NCI-H1092 treated with DMSO at 0.1 percent for 48 hours (cell line): Measurements from ENCODE around the gene KRTAP9-6.
"Not testable (repeated sequence)": the region's sequence is repeated elsewhere in the genome, so short reads cannot be mapped to it uniquely, and the experiment has no call there.

Source experiments
- DNase-seq: peaks from one replicate; lab custom pipeline; 2025; lab: John Stamatoyannopoulos, UW

Gene KRTAP9-6

DNA sequence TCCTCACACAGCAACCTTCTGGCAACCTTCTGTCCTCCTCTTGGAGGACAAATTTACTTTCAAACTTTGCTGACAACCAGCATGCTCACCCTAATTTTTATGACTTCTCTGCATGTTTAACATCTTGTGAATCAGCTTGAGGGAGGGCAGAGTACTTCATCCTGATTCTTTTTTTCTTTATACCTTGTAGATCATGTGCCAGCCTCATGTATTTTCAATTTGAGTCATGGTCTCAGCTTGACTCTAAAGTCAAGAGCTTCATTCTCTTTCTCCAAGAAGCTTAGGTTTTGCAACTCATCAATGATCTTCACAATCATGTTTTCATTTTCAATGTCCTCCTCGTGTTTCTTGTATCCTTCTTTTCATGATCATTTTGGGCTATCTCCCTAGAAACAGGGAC, 6.7 kb downstream of the KRTAP9-6 start:
- DNase-seq: no peak

DNA sequence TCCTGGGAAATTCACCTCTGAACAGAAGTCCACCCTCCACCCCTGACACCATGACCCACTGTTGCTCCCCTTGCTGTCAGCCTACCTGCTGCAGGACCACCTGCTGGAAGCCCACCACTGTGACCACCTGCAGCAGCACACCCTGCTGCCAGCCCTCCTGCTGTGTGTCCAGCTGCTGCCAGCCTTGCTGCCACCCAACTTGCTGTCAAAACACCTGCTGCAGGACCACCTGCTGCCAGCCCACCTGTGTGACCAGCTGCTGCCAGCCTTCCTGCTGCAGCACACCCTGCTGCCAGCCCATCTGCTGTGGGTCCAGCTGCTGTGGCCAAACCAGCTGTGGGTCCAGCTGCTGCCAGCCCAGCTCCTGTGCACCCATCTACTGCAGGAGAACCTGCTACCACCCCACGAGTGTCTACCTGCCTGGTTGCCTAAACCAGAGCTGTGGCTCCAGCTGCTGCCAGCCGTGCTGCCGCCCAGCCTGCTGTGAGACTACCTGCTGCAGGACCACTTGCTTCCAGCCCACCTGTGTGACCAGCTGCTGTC, 10.5 kb downstream of the KRTAP9-6 start, which contains the start of gene KRTAP9-7:
Gene KRTAP9-7 (plus strand): TSS at position 51 of the 543 bp plus-strand sequence. CDS start 0 bp downstream, at position 51.
- not testable (repeated sequence) for DNase-seq

DNA sequence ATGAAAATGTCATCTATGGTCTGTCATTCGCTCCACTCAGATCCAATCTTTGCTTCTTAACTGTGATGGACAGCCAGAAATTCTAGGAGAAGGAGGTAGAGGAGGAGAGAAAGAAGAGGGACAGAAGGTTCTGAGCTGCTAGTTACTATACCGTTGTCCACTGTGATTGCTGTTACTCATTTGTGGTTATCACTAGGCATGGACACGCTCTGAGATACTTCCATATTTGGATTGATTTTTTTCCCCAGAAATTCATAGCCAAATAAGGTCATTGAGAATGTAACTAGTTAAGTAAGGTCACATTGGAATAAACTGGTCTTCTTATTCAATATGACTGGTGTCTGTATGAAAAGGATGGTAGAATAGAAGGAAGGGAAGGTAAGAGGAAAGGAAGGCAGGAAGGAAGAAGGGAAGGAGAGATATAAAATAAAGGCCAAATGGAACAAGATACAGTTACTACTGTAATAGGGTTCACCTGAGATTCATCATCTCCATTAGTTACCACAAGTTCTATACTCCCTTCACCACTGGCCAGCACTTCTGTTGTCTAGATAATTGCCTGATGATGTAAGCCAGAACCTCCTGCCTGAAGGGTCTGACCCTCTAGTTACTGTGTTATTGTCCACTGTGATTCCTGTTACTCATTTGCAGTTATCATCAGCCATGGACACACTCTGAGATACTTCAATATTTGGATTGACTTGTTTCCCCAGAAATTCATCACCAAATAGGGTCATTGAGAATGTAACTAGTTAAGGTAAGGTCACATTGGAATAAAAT, 13.2 kb downstream of the KRTAP9-6 start:
- no peak for DNase-seq

DNA sequence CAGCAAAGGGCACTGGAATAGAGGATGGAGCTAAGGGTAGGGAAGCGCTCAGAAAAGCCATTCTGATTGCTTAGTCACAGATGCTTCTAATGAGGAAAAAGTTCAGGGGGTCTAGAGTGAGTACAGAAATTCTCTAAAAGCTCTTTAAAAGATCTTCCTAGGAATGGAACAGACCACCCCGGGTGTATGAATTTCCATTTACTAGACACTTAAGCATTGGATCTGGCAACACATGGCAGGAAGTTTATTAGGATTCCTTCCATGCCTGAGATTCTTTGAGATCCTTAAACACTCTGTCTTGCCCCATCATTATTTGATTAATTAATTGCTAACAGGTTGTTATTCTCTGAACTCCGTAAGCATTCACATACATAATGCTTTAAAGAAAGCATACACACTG, 18.9 kb downstream of the KRTAP9-6 start:
- DNase-seq: no peak

DNA sequence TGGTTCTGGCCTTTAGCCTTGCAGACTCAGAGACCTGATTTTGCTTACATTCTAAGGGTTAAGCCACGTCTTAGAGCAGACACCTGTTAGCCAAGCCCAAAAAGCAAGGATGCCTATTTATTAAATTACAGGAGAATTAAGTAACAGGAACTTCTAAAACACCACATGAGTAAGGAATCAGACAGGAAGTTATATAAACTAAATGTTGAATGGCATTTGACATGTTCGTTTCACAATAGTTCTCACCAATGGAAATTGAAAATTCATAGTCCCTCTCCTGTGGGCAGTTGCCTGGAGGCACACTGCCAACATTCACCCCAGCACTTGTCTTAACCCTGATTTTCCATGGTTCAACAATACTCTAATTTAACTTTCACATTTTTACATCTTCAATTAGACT, 19.4 kb downstream of the KRTAP9-6 start:
- DNase-seq: no peak

DNA sequence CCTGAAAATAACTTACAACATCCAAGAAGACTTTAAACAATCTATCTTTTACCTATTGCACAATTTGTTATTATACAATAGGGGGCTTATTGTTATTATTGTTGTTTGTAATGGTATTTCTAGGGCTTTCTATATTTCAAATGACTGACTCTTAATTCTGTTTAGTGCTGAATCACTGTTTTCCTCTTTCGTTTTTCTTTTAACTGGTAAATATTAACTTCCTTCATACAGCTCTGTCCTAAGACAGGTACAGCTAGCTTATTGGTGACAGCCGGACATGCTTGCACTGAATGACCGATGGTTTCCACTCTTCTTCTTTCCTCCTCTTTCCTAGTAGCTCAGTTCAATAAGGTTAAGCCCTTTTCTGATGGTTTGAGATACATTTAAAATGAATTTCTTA, 21.9 kb downstream of the KRTAP9-6 start:
- DNase-seq: no peak

DNA sequence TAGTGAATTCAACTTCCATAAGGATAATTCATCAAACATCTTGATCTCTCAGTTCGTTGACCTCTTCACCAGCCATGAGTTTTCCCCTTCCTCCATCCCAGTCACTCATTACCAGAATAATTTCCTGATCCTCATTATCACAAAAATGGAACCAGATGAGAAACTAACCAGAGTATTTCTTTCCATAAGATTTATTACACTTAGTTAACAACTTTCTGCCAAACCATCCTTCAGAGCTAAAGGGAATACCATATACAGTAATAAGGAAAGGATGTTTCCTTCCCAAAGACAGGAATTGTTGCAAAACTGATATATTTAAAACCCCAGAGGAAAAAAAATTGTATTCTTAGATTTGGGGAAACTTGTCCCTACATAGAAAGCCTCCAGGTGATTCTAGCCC, 28.8 kb downstream of the KRTAP9-6 start:
- DNase-seq: no peak

DNA sequence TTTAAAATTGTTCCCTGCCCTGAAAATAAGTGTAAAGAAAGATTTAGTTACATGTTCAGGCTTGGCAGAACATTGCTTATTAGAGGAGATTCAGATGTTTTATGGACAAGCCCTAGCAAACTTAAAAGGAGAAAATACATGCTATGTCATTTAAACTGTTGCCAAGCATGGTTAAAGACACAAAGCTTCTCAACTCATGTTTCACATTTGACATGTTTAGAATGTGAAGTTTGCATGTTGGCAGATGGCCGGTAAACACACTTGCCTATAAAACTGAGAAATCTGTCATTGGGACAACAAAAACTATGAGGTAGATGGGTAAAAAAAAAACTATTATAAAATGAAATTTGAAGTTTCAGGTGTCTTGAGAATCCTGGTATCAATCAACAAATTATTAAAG, 31.7 kb downstream of the KRTAP9-6 start:
- no peak for DNase-seq

DNA sequence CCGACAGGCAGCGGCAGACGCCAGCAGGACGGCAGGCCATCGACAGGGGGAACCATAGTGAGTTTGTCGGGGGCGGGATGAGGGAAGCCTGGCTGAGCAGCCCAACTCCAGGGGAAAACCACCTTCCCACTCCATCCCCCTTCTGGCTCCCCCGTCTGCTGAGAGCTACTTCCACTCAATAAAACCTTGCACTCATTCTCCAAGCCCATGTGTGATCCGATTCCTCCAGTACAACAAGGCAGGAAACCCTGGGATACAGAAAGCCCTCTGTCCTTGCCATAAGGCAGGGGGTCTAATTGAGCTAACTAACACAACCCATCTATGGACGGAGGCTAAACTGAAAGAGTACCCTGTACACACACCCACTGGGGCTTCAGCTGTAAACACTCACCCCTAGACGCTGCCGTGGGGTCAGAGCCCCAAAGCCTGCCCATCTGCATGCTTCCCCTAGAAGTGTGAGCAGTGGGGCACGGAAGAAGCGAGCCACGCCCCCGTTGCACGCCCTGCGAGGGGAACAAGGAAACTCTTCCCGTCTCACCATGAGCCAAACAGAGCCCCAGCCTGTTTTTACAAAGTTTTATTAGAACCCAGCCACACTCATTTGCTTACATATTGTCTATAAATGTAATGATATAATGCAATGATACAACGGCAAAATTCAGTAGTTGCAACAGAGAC, 33.4 kb downstream of the KRTAP9-6 start:
- no peak for DNase-seq

DNA sequence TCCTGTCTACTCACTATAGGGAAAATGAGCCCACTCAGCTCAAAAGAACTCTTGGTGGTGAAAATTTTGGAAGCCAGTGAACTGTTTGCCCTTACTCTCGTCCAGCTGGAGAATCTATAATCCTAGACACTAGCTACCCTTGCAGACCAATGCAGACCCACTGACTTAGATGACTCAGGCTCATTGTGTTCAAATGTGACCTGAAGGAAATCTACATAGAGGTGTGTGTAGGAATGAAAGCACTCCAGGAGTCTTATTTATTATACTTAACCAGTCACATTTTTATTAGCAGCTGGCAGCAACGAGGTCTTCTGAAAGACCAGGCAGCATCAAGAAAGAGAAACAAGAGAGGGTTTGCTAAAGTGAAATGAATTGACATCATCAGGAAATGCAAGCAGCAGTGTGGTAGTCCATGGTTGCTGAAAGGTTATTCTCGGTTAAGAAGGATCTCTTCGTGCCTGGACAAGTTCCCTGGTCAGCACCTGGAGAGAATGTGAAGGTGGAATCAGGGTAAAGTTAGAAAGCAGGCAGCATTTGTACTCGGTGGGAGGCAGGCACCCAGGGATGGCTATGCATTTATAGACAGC, 36.1 kb downstream of the KRTAP9-6 start:
- no peak for DNase-seq

DNA sequence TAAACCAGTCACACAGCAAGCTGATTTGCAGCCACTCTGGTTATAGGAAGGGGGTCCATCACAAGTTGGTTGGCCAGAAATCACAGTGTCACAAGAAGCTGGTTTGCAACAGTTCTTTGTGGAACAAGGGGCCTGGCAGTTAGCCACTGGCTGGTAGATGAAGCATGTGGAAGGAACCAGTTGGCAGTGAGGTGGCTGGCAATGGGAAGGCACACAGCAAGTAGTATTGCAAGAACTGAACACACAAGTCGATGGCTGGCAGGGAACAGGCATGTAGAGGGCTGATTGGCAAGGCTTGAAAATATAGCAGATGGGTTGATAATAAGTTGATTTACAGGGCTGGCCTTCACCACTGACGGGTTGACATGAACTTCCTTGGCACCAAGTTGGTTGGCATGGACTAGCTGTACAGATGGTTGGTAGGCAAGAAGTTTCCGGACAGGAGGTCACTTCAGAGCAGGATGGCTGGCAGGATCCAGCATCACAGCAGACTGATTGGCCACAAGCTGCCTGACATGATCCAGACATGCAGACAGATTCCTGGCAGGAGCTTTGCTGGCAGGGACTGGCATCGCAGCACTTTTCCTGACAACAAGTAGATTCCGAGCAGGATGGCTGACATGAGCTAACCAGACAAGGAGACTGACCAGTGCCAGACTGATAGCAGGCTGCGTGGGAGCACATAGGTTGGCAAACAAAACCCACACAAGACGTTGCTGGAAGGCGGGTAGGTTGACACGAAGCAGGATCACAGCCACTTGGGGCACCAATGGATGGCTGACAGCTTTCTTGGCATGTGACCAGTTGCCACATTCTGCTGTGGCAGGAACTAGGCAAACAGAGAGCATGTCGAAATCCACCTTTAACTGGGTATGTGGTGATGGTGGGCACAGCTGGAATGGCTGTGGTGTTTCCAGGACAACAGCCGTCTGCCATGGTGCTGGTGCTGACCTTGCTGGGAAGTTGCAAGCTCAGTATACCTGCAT, 37.0 kb downstream of the KRTAP9-6 start, which contains the start of gene KRTAP29-1:
Gene KRTAP29-1 (minus strand): TSS at position 936 of the 986 bp plus-strand sequence. CDS start 0 bp downstream, at position 936.
- no peak for DNase-seq

DNA sequence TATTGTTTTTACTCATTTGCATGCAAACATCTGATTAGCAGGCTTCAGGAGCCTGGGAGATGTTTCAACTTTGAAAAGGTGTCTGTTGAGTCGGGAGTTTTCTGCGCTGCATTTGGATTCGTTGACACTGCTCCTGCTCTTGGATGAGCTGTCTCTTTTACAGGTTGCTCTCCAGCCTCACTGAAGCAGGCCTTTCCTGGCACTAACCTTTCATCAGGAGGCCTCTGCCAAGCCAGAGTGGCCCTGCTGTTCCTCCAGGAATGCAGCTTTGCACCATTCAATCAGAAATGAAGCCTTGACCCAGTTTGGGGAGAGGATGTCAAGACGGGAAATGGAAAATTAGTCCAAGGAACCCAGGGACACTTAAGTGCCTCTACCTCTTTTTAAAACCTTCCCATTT, 37.8 kb downstream of the KRTAP9-6 start:
- DNase-seq: no peak

DNA sequence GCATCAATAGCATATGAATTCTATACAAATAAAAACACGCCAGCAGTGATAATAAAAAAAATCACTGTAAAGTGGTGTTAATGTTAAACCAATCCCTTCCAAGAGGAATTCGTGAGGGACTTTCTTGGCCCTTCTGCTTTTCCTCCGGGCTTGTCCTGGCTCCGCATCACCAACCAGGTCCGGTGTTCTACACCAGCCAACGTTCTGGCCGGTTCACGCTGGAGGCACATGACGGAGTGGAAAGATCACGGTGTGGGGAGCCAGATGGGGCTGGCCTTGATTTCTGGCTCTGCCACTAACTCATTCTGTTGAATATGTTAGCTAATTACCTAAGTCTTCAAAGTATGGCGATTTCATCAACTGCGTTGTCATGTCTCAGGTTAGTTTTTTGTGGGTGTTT, 38.9 kb downstream of the KRTAP9-6 start:
- DNase-seq: no peak

DNA sequence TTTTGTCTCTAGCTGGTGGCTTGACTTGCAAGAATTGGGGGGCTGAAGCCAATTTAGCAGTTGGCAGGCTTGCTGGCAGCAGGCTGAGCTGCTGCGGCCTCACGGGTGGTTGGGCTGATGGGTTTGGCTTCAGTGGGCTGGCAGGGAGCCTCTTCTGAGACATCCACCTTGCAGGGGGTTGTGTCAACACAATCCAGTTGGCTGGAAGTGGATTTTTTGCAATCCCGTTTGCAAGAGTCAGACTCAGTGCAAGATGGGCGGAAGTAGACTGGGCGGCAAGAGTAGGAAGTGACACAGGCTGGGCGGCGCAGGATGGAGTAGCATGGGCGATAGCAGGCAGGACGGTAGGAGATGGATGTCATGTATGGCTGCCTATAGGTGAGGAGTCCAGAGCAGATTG, 42.5 kb downstream of the KRTAP9-6 start:
- no peak for DNase-seq

DNA sequence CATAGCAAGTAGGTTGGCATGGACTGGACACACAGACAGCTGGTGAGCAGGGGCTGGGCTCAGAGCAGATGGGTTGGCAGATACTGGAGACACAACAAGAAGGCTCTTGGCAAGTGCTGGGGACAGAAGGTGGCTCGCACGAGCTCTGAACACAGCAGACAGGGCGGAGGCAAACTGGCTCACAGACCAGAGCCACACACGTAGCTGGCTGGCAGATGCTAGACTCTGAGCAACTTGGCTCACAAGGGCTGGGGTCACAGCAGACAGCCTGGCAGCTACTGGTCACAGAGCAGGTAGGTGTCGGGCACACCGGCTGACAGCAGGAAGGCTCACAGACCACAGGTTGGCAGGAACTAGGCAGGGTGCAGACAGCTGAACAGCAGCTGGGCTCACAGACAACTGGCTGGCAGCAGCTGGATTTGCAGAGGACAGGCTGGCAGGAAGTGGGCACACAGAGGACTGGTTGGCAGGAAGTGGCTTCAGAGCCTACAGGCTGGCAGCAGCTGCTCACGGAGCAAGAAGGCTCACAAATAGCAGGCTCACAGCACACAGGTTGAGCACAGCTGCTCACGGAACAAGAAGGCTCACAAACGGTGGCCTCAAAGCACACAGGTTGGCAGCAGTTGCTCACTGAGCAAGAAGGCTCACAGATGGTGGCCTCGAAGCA, 43.2 kb downstream of the KRTAP9-6 start:
- DNase-seq: peak; percentile 45

DNA sequence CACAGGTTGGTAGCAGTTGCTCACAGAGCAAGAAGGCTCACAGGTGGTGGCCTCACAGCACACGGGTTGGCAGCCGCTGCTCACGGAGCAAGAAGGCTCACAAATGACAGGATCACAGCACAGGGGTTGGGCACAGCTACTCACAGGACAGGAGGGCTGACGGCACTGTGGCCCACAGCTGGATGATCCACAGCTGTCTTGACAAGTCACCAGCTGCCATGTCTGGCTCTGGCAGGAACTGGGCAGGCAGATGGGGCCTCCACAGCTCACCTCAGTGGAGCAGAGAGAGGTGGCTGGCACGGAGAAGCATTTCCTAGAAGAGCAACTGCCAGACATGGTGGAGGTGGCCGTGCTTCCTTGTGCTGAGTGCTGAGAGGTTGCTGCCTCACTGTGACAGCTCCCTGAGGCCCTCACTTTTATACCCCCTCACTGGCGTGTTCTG, 43.8 kb downstream of the KRTAP9-6 start, which contains the start of gene KRTAP16-1:
Gene KRTAP16-1 (minus strand): TSS at position 392 of the 442 bp plus-strand sequence. CDS start 56 bp downstream, at position 336.
- no peak for DNase-seq

DNA sequence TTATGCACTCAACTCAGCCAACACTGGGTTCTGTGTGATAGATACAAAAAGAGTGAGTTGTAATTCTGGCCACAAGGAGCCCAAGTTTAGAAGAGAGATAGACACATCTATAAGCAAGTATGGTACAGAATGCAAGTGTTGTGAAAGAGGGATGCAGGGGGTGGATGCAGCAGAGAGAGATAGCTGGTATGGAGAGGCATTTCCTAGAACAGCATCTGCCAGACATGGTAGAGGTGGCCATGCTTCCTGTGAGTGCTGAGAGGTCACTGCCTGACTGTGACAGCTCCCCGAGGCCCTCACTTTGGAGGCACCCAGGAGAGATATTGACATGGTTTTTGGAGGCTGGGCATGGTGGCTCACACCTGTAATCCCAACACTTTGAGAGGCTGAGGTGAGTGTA, 45.9 kb downstream of the KRTAP9-6 start:
- no peak for DNase-seq

DNA sequence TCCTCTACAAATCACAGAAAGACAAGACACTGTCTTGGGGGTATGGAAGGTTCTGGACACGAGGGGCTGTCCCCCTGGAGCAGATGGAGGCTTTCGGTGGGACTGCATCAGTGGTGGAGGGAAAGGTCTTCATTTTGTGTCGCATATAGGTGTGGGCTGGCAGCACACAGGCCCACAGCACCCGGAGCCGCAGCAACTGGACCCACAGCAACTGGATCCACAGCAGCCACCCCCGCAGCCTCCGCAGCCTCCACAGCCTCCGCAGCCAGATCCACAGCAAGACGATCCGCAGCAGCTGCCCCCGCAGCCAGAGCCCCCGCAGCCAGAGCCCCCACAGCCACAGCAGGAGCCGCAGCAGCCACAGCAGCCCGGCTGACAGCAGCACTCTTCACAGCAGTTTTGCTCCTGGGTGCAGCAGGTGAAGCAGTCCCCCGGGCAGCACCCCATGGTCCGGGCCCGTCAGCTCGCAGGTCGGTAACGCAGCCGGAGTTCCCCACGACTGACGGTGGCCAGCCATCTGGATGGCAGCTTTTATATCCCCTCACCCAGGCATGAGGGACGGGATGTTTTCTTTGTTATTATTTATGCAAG, 50.1 kb downstream of the KRTAP9-6 start, which contains the start of gene KRTAP17-1:
Gene KRTAP17-1 (minus strand): TSS at position 507 of the 591 bp plus-strand sequence. CDS start 60 bp downstream, at position 447.
- no peak for DNase-seq
